Measurements from ENCODE around the gene ADM. TPM values are rescaled to one million over a fixed set of nuclear protein-coding genes. Genes with fewer than 3 reads are reported as not detected.

The ADM gene
- total and polyA plus RNA-seq, 2 donors (not counting 1 experiment from before 2014, with no cell fraction given): 2.3 to 10.4 TPM

- no peaks in the 10 kb centered on the region for H3K9me3 Mint-ChIP-seq (ENCODE audit: insufficient read depth)
- WGBS (ENCODE audit: insufficient coverage): 1% methylated on average over 27 of the region's 29 CpGs
- Histone ChIP-seq H3K79me2 (ENCODE audit: control insufficient read depth, insufficient read depth, low read length) (no peaks in the 10 kb centered on the region), H3K9ac (ENCODE audit: low read length) (peak overlapping the region; percentile 82), H3K4me2 (replicated peaks; ENCODE audit: low read depth, low read length, poor library complexity, severe bottlenecking) (peak overlapping the region; percentile 98), H3K4me1 (ENCODE audit: control insufficient read depth in 2 of 2, insufficient read depth in 2 of 2, low read length in 2 of 2) (peaks cover 42 to 58% of the 10 kb centered on the region in 2 donors), H2AFZ (ENCODE audit: insufficient read depth, low read depth, low read length, poor library complexity, severe bottlenecking) (peak overlapping the region; percentile 95), H4K20me1 (ENCODE audit: control insufficient read depth, insufficient read depth, low read length, poor library complexity, severe bottlenecking) (no peaks in the 10 kb centered on the region), H3K27ac (ENCODE audit: low read length in 2 of 2) (no peak overlapping the region), H3K4me3 (ENCODE audit: control extremely low read depth in 1 of 5, extremely low read depth in 1 of 5, insufficient read depth in 1 of 5, low read depth in 2 of 5, low read length in 4 of 5) (peak overlapping the region; percentile 57 to 92 (median 85)), H3K9me3 (ENCODE audit: control extremely low read depth in 1 of 3, control insufficient read depth in 2 of 3, insufficient read depth in 1 of 3, low read length in 2 of 3) (peaks cover 0 to 16% (median 0%) of the 10 kb centered on the region in 3 donors), H3K36me3 (replicated peaks in 1 of 2; ENCODE audit: control extremely low read depth in 1 of 2, control insufficient read depth in 1 of 2, extremely low read depth in 1 of 2, insufficient read depth in 2 of 2, low read length in 1 of 2) (no peaks in the 10 kb centered on the region), H3K27me3 (replicated peaks in 1 of 4; ENCODE audit: control extremely low read depth in 1 of 4, control insufficient read depth in 3 of 4, insufficient read depth in 4 of 4, low read length in 3 of 4) (peaks cover 0 to 30% (median 15%) of the 10 kb centered on the region in 4 experiments)
- ATAC-seq (ENCODE audit: low read depth) (no peak), DNase-seq (peak; percentile 68)
- TF ChIP-seq CTCF (IDR thresholded peaks at IDR 0.05) (no peak), EZH2 (IDR thresholded peaks at IDR 0.05; ENCODE audit: borderline replicate concordance, insufficient read depth, low read depth, low read length, poor library complexity, severe bottlenecking) (no peak)
- peak overlapping the region; percentile 98 for H3K4me3 Mint-ChIP-seq
- POLR2A ChIA-PET: interaction anchor here (0.6 to 1.6 kb wide), 5 partner anchors 9 to 629 kb away, joined by 3 to 8 read pairs (median 4); no protein-coding TSS in a partner anchor
- H3K27ac Mint-ChIP-seq: peak overlapping the region; percentile 82
- CTCF ChIA-PET: interaction anchor here (0.5 to 10.2 kb wide), 15 partner anchors 8 to 766 kb away, joined by 3 to 187 read pairs (median 5); partner anchors contain the start of gene WEE1
- H3K4me1 Mint-ChIP-seq: peaks cover 54% of the 10 kb centered on the region
- peaks cover 14% of the 10 kb centered on the region for H3K27me3 Mint-ChIP-seq
- intact Hi-C loops (cut with micrococcal nuclease): loop anchor here (1.0 to 10.0 kb wide), 7 partner anchors 9 to 1621 kb away; partner anchors contain the start of genes AMPD3, CTR9, RNF141 and RPL27A
Observed at GRCh38 chr11:10303558-10304363, 1.1 kb upstream of the ADM start.
